ENCODE results near the gene PSMB7. TPM values are rescaled to one million over a fixed set of nuclear protein-coding genes. Genes with fewer than 3 reads are reported as not detected.

PSMB7 gene
- total and polyA plus RNA-seq, 2 of the 8 experiments (the other 6 are each of a cell fraction or from before 2014, with no cell fraction given): 222 to 357 TPM

GRCh38 chr9:124454296-124454695 lies 39.1 kb upstream of the PSMB7 start:
- Histone ChIP-seq H3K4ac (replicated peaks; ENCODE audit: insufficient read length, low read depth, low read length) (no peak overlapping the region), H3K4me1 (replicated peaks in 1 of 4; ENCODE audit: control insufficient read depth in 3 of 4, insufficient read depth in 4 of 4, low read length in 3 of 4) (peaks cover 0 to 16% (median 15%) of the 10 kb centered on the region in 4 experiments; a peak in 6 of 7 replicates), H3K4me3 (ENCODE audit: extremely low read depth in 1 of 4, insufficient read depth in 2 of 4, low read depth in 3 of 4, low read length in 4 of 4) (no peak overlapping the region), H3K79me2 (ENCODE audit: control insufficient read depth in 1 of 2, insufficient read depth in 2 of 2, low read length in 2 of 2) (no peaks in the 10 kb centered on the region), H3K18ac (ENCODE audit: extremely low read depth, low read length) (no peak overlapping the region), H2BK5ac (ENCODE audit: low read depth, low read length) (no peak overlapping the region), H3K23ac (ENCODE audit: insufficient read length) (no peak overlapping the region), H2AK5ac (ENCODE audit: low read depth, low read length) (no peak overlapping the region), H3K79me1 (ENCODE audit: low read depth, low read length) (no peaks in the 10 kb centered on the region), H2BK12ac (ENCODE audit: low read depth, low read length) (no peak overlapping the region), H3K23me2 (ENCODE audit: low read depth, low read length) (peaks cover 13% of the 10 kb centered on the region; the same call in 1 of the 2 replicates), H3K27me3 (replicated peaks in 1 of 4; ENCODE audit: control insufficient read depth in 3 of 4, extremely low read depth in 1 of 4, insufficient read depth in 3 of 4, low read length in 3 of 4) (peaks cover 10 to 33% (median 25%) of the 10 kb centered on the region in 4 experiments), H3K9ac (replicated peaks in 1 of 4; ENCODE audit: extremely low read depth in 1 of 4, low read depth in 3 of 4, low read length in 3 of 4) (no peak overlapping the region), H3K27ac (ENCODE audit: low read depth, low read length) (no peak overlapping the region), H2AFZ (ENCODE audit: low read length) (no peak overlapping the region), H3K14ac (ENCODE audit: insufficient read length) (no peak overlapping the region), H4K5ac (ENCODE audit: insufficient read length, low read depth, low read length) (no peak overlapping the region), H3K4me2 (ENCODE audit: insufficient read depth in 1 of 2, low read depth in 2 of 2, low read length in 2 of 2) (no peak overlapping the region), H4K91ac (replicated peaks; ENCODE audit: insufficient read length, low read length) (no peak overlapping the region), H3K56ac (replicated peaks; ENCODE audit: insufficient read length, low read depth, low read length) (no peak overlapping the region), H2BK15ac (ENCODE audit: low read length) (no peak overlapping the region), H3K36me3 (ENCODE audit: control insufficient read depth in 2 of 4, insufficient read depth in 4 of 4, low read length in 3 of 4) (peaks cover 0 to 3% (median 0%) of the 10 kb centered on the region in 4 experiments; a peak in 1 of 8 replicates), H4K20me1 (replicated peaks in 1 of 2; ENCODE audit: control insufficient read depth in 1 of 2, insufficient read depth in 2 of 2, low read length in 2 of 2) (peaks cover 0 to 3% of the 10 kb centered on the region in 2 experiments), H2BK20ac (ENCODE audit: low read length) (no peak overlapping the region), H2BK120ac (replicated peaks; ENCODE audit: low read depth, low read length) (no peak overlapping the region), H3K9me3 (ENCODE audit: insufficient read depth in 2 of 2, low read depth in 1 of 2, low read length in 1 of 2) (peaks cover 0 to 4% of the 10 kb centered on the region in 2 experiments; a peak in 2 of 4 replicates), H4K8ac (ENCODE audit: extremely low read depth, insufficient read depth, low read length) (no peak overlapping the region)
- ChIA-PET POLR2A (ENCODE audit: partially characterized antibody) (interaction anchor here (0.6 to 2.2 kb wide), 3 partner anchors 11 to 238 kb away, joined by 3 to 9 read pairs (median 3); no protein-coding TSS in a partner anchor), CTCF (ENCODE audit: partially characterized antibody) (interaction anchor here (1.0 to 6.6 kb wide), 7 partner anchors 10 to 398 kb away, joined by 3 to 35 read pairs (median 5); no protein-coding TSS in a partner anchor)
- 92% methylated on average over 9 of the region's 9 CpGs; no CpG with 5 or more reads in 1 of the 2 experiments for WGBS, 2 experiments (ENCODE audit: extremely low coverage in 1 of 2, insufficient coverage in 1 of 2, insufficient read length in 1 of 2, insufficient replicate concordance in 2 of 2, low coverage in 1 of 2, low lambda C conversion rate in 2 of 2, missing lambda C conversion rate in 1 of 2)
- FAIRE-seq (no peak), DNase-seq (ENCODE audit: low read depth in 1 of 2, low spot score in 2 of 2) (no peak)
- TF ChIP-seq YY1 (IDR thresholded peaks at IDR 0.05; ENCODE audit: low read depth, low read length) (no peak), CBX5 (IDR thresholded peaks at IDR 0.05; ENCODE audit: low read depth, low read length) (no peak), CHD2 (IDR thresholded peaks at IDR 0.05; ENCODE audit: low read length) (no peak), RAD21 (IDR thresholded peaks at IDR 0.05 in 1 of 2, conservative IDR thresholded peaks at IDR 0.05 in 1 of 2; ENCODE audit: low read depth in 2 of 2, low read length in 2 of 2) (no peak), SUZ12 (IDR thresholded peaks at IDR 0.05; ENCODE audit: low read length) (no peak), MAFK (IDR thresholded peaks at IDR 0.05; ENCODE audit: low read depth, low read length) (no peak), TAF1 (IDR thresholded peaks at IDR 0.05; ENCODE audit: low read depth, low read length) (no peak), KDM5A (IDR thresholded peaks at IDR 0.05; ENCODE audit: low read length) (no peak), SAP30 (IDR thresholded peaks at IDR 0.05; ENCODE audit: insufficient read depth, insufficient replicate concordance, low read length) (no peak)

Measured in H1 (cell line).